ENCODE data around the gene SALL3. TPM values are rescaled to one million over a fixed set of nuclear protein-coding genes. Genes with fewer than 3 reads are reported as not detected.
"Not testable (repeated sequence)": the region's sequence is repeated elsewhere in the genome, so short reads cannot be mapped to it uniquely, and the experiment has no call there.

The SALL3 gene
- not detected for total RNA-seq
- long read RNA-seq: 0 reads

DNA sequence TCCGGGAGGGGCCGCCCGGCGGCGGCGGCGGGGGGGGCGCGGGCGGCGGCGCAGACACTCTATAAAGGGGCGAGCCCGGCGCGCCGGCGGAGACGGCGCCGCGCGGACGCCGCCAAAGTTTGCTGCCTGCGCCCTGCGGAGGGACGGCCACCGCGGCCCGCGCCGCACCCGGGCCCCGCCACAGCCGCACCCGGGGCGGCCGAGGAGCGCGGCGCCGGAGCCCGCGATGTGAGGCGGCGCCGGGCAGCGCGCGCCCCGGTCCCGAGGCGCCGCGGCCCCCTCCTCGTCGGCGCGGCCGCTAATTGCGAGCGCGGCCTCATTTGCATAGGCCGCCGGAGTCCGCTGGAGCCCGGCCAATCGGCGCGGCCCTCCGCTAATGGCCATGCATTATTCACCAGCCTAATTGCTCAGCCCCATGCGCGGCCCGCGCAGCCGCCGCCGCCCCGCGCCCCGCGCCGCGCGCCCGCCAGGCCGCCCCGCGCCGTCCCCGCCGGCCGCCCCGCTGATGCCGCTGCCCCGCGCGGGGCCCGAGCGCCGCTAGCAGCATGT, at the start of gene SALL3:
SALL3 (plus strand) TSS at position 89 of the 549 bp plus-strand sequence; CDS start at position 546, 457 bp downstream.
- no peak for DNase-seq (ENCODE audit: low spot score)

DNA sequence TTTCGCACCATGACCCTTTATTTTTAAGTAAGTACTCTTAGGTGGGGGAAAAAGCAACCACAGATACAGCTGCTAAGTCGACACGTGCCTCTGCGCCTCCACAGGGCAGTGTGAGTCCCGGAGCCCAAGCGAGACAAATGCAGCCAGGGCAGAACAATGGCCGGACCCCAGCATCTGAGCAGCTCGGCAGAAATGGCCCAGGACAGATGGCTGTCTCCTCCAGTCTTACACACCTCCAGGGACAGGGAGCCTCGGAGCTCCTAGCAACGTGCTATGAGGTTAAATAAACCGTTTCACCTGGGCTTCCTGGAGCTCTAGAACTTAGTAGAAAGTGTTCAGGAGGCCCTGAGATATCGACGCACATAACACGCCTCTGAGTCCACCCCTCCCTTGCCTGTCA, 47.3 kb upstream of the SALL3 start:
- peak; percentile 41 for DNase-seq (ENCODE audit: low spot score)

DNA sequence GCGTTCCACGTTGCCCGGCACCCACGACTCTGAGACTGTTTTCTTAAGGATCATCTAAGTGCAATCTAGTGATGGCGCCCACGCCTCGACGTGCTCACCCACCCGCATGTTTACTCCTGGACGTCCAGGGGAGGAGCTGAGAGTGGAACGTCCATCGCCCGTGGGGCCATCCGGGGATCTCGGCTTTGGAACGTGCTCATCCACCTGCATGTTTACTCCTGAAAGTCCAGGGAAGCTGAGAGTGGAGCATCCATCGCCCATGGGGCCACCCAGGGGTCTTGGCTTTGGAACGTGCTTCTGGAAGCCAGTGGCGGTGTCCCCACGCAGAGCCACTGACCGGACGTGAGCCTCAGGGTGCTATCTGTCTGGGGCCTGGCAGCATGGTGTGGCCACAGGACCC, 45.6 kb upstream of the SALL3 start:
- DNase-seq (ENCODE audit: low spot score): peak; percentile 87

DNA sequence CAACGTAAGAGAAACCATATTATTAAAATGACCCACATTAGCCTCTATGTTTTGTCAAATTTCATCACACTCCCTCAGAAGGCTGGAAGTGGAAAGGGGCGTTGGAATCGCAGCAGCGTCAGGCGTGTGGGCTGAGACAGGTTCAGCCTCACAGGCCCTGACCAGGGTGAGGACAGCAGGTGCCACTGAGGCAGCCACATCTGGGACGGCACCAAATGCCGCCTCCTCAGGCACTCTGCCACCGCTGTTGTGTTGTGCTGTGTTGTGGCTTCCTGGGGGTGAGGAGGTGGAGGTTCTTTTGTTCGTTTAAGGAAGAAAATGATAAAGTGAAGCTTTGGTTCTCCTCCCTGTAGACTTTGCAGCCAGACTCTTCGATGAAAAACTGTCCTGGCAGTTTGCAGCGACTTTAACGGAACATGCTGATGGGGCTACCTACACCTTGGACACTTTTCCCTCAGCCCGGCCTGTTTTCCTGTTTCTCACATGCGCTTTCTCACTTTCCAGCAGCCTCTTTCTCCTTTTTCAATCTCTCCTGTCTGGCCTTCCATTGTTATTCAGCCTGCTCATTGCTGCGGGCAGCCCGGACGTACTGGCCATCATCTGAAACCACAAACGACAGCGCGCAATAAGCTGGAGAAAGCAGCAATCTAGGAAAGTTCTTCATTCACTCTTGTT, 44.9 kb upstream of the SALL3 start:
- peak; percentile 77 for DNase-seq (ENCODE audit: low spot score)

DNA sequence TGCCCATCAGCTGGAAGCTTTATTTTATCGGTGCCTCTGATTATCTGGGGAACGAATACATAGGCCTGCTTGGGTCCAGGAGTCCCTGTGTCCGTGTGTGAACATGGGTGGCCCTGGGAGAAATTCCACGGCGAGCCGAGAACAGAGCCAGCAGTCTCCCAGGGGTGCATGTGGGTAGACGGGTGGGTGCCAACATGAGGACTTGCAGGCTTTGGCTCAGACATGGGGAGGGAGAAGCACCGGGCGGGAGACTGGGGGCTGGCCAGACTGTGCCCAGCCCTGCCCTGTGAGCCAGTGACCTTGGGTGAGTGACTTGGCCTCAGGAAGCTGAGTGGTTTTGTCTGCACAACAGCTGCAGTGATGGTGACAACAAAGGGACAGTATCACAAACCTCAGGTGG, 44.2 kb upstream of the SALL3 start:
- peak; percentile 64 for DNase-seq (ENCODE audit: low spot score)

DNA sequence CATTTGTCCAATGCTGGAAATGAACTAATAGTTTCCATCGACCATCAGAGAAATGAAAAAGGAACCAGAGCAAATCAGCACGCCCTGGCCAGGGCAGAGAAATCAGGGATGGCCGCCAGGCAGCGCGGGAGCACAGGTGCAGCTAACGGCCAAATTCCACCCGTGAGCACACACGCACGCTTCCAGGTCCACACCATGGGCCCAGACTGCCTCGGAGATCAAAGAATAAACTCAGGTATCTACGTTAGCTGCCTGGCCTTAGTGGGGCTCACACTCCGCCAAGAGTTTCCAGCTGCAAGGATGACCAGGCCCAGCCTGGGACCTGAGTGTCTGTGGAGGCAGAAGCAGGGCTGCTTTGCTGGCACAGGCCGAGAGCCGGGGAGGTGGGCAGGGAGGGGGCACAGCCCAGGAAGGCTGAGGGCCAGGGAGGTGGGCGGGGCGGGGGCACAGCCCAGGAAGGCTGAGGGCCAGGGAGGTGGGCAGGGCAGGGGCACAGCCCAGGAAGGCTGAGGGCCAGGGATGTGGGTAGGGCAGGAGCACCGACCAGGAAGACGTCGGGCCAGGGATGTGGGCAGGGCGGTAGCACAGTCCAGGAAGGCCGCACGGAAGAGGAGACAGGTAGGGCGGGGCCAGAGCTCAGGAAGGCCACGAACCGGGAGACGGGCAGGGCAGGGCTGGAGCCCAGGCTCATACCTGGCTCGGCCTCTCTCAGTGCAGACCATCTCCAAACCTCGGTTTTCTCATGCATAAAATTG, 43.2 kb upstream of the SALL3 start:
- peak; percentile 78 for DNase-seq (ENCODE audit: low spot score)

DNA sequence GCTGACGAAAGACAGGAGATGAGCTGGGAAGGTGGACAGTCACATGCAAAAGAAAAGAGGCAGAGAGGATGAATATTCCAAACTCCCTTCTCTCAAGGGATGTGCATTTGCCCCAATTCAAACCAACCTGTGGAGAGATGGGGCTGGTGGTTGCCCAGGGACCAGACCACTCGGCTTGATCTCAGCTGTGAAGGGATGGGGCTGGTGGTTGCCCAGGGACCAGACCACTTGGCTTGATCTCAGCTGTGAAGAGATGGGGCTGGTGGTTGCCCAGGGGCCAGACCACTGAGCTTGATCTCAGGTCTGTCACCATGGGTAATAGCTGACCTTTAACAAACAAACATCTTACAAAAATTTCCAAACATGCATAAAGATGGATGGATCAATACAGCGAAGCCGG, 42.5 kb upstream of the SALL3 start:
- peak; percentile 39 for DNase-seq (ENCODE audit: low spot score)

DNA sequence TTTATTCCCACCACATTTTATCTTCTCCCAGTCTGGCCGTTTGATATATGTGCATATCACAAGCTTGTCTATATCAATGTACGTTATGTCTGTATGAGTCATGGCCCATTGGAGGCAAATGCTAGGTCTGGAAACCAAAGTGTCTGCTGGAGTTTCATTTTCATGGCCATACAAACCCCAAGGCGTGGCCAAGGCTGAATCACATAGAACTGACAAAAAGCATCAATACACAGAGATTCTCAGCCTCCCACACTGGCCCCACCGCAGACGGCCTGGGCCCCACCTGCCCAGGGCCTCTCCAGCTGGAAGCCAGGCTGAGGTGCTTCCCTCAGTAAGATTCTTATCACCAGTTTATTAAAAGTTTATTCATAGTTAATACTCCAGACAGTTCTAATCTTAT, 40.5 kb upstream of the SALL3 start:
- DNase-seq (ENCODE audit: low spot score): no peak

DNA sequence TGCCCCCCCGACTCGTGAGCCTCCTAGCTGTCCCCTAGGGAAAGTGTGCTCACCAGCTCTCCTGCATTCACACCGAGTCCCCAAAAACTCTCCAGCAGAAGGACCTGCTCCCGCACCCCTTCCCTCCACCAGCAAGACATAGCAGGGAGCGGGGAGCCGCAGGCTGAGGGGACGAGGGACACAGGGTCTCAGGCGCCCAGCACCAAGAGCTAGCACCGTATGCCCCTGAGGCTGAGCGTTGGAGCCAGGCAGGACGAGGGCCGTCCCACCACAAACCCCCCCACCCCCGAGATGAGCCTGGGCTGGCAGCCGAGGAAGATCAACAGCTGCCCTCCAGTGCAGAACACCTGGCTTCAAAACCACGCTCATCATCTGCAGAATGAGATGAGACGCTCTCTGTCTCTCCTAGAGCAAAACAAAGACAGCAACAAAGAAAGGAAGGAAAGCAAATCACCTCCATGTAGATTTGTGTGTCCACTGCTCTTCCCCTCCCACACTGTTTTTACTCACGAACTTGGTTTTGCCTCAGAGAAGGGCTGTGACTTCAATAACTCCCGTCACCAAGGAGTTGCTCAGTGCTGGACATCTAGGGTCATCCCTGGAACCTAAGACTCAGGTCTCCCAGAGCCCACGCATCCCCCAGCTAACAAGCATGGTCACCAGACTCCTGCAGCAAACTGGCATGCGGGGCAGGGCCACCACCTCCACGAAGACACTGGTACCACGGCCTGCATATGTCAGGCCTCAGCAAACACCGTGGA, 39.7 kb upstream of the SALL3 start:
- DNase-seq (ENCODE audit: low spot score): no peak

DNA sequence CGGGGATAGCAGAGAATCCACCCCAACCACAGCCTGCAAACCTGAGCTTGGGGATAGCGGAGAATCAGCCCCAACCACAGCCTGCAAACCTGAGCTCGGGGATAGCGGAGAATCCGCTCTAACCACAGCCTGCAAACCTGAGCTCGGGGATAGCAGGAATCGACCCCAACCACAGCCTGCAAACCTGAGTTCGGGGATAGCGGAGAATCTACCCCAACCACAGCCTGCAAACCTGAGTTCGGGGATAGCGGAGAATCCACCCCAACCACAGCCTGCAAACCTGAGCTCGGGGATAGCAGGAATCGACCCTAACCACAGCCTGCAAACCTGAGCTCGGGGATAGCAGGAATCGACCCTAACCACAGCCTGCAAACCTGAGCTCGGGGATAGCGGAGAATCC, 37.4 kb upstream of the SALL3 start:
- DNase-seq (ENCODE audit: low spot score): not testable (repeated sequence)

DNA sequence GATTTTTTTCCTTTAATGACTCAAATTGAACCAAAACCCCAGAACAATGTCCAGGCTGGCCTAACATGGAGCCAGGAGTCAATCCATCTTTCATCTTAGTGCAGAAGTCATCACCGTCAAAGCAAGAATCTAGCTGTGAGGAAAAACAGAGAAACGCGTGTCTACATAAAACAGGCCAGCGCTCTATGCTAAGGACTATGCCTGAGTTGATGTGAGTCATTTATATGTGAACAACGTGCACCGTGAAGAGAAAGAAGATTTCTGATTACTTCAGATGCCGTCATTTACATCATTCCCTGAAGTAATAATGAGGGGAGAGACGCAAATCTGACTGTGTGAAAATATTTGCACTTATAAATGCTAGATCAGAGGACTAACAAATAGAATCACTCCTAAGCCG, 34.0 kb upstream of the SALL3 start:
- no peak for DNase-seq (ENCODE audit: low spot score)

DNA sequence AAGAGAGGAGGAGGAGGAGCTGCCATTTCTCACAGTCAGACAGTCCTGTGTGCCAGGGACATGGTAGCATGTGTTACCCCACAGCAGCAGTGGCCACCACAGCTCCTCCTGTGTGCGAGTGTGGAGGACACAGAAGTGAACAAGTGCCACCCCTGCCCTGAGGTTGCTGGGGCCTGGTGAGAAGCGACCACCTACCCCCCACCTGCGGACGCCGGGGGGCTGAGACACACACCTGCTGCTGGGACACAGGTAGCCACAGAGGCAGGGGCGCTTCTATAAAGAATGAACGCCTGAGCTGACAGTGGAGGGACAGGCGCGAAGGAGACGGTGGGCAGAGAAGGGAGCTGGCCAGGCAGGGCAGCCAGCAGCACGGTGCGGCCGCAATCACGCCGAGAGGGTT, 32.3 kb upstream of the SALL3 start:
- DNase-seq (ENCODE audit: low spot score): no peak

DNA sequence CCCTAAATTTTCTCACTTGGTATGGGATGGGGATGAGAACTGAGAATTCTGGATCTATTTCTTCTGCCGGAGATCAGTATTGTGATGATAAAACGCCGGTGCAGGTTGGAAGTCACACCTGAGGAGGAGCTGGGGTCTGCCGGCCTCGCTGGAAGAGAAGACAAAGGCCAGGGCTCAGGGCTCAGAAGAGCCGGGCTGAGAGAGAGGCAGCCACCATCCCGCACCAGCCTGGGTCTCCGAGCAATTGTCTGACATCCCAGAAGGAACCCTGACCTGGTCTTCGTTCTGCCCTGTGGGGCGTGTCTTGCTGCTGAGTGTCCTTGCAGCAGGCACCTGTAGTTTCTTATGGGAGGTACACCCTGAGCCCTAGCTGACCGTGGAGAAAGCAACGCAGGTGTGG, 31.4 kb upstream of the SALL3 start:
- no peak for DNase-seq (ENCODE audit: low spot score)

DNA sequence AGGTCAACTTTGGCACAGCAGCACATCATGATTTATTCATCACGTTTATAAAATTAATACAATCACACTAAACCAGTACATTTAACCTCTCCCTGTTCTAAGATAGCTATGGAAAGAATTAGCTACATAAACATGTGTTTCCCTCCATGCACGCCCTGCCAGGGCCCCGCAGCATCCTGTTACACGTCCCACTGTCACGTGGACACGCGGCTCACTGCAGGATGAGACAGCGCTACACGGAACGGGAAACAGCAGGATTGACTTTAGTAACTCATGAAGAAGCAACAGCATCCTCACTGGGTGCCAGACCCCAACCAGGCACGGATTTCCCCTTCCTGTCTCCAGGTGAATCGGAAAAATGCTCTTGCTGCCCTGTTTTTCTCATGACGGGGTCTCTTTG, 30.9 kb upstream of the SALL3 start:
- DNase-seq (ENCODE audit: low spot score): no peak

DNA sequence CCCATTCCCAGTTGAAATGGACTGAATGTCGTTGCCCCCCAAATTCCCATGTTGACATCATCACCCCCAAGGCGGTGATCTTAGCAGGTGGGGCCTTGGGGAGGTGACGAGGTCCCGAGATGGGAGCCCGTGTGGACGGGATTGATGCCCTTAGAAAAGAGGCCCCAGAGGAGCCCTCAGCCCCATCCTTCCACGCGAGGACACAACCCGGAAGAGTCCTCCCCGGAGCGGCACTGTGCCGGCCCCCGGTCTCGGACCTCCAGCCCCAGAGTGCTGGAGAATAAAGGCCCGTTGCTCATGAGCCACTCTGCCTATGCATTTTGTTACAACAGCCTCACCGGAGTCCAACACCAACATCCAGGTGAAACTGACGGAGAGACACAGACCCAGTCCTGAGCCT, 30.4 kb upstream of the SALL3 start:
- DNase-seq (ENCODE audit: low spot score): no peak

DNA sequence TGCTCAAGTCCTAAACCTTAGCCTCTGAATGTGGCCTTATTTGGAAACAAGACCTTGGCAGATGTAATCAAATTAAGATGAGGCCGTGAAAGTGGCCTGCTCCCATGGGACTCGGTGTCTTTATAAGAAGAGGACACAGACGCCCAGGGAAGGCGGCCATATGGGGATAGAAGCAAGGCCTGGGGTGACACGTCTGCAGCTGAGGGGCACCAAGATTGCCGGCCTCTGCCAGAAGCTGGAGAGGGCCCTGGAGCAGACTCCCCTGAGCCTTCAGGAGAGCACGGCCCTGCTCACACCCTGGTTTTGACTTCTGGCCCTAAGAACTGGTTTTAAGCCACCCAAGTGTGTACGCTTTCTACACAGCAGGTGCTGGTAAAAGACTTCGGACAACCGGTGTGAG, 29.2 kb upstream of the SALL3 start:
- DNase-seq (ENCODE audit: low spot score): no peak

DNA sequence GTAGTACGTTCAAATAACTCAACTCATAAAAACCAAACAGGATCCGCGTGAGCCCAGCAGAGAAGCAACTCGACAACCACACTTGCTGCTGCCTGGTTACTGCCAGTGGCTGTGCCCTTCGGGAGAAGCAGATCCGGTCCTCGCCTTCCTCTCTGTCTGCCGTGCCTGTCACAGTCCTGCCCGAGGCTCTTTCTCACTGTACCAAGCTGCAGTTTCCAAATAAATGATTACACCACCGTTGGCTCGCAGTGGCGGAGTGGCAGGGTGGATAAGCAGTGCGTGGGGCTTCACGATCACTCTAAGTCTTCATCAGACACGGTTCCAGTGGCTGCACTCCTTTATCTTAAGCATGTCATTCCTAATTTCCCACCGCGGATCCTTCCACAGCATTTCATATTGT, 26.1 kb upstream of the SALL3 start:
- DNase-seq (ENCODE audit: low spot score): no peak

DNA sequence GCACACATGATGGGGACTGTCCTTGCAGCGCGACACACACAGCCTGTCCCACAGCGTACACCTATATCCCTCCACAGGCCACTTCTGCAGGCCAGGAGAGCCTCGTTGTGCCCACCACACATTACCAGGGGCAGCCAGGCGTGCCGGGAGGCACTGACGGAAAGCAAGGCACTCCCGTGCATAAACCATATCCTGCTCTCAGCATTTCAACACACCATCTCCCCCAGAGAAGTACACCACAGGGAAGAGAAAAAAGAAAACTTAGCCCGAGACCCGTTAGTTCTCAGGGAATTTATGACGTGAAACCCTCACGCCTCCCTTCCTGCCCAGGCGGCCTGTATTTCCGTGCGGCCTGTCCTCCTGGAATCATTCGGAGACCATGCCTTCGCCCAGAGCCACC, 24.6 kb upstream of the SALL3 start:
- no peak for DNase-seq (ENCODE audit: low spot score)

DNA sequence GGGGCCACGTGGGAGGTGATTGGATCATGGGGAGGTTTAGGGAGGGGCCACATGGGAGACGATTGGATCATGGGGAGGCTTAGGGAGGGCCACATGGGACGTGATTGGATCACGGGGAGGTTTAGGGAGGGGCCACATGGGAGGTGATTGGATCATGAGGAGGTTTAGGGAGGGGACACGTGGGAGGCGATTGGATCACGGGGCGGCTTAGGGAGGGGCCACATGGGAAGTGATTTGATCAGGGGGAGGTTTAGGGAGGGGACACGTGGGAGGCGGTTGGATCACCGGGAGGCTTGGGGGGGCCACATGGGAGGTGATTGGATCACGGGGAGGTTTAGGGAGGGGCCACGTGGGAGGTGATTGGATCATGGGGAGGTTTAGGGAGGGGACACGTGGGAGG, 22.5 kb upstream of the SALL3 start:
- peak; percentile 8 for DNase-seq (ENCODE audit: low spot score)

DNA sequence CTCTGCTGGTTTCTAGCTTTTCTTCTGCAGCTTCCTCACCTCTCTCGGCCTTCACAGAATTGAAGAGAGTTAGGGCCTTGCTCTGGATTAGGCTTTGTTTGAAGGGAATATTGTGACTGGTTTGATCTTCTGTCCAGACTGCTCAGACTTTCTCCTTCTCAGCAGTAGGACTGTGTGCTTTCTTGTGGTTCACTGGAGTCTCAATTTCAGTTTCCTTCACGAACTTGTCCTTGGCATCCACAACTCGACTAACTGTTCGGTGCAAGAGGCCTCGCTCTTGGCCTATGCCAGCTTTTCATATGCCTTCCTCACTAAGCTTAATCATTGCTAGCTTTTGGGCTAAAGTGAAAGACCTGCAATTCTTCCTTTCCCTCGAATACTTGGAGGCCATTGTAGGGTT, 18.9 kb upstream of the SALL3 start:
- DNase-seq (ENCODE audit: low spot score): no peak

DNA sequence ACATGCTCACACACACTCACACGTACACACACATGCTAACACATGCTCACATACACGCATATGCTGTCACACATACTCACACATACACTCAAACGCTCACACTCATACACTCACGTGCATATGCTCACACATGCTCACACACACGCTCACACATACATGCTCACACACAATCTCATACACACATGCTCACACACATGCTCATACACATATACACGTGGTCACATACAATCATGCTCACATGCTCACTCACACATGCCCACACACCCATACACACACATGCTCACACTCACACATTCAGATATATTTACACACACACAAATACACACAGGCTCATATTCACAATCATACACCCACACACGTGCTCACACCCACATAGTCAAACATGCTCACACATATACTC, 17.5 kb upstream of the SALL3 start:
- no peak for DNase-seq (ENCODE audit: low spot score)

DNA sequence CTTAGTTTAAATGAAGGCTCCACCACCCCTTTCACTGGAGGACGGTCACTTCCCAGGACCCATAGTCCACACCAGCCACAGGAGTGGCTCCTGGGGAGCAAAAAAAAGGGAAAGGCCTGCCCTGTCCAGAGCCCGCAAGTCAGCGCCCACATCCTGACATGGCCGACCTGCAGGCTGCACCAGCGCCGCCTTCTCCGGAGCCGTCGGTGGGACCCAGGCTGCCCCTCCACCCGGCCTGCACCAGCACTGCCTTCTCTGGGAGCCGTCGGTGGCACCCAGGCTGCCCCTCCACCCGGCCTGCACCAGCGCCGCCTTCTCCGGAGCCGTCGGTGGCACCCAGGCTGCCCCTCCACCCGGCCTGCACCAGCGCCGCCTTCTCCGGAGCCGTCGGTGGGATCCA, 14.9 kb upstream of the SALL3 start:
- DNase-seq (ENCODE audit: low spot score): not testable (repeated sequence)

Data from mesenteric fat pad (tissue), 1 donor.